ENCODE data around the gene FAM149B1.

FAM149B1 gene

DNA sequence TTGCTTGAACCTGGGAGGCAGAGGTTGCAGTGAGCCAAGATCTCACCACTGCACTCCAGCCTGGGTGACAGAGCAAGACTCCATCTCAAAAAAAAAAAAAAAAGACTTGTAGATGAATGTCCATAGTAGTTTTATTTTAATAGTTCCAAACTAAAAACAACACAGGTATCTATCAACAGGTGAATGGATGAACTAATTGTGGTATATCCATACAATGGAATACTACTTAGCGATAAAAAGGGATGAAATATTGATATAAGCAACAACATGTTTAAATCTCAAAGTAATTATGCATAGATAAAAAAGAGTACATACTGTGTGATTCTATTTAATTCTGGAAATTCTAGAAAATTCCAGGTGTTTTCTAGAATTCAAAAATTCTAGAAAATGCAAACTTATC lies 122.0 kb downstream of the FAM149B1 start:
- no peak for DNase-seq

- DNase-seq: no peak
Measured at GRCh38 chr10:73293461-73293860, 125.5 kb downstream of the FAM149B1 start.
